GM08714 (cell line): ENCODE results near the gene AHRR.

Experiments
- H3K4me3 ChIP-seq: fragments of 200-500 bp; sonication (Bioruptor generic); 2 replicates; pipeline ENCODE4 v1.5.1; 2014; ENCODE audit warnings: mild to moderate bottlenecking, low read length, inconsistent platforms
- ZNF274 ChIP-seq: IDR thresholded peaks from 2 replicates; pipeline ENCODE4 v1.6.1; 2012; ENCODE audit warnings: mild to moderate bottlenecking, low read depth, low read length

The AHRR gene

GRCh38 chr5:324736-325612 lies 3.5 kb downstream of the AHRR start:
- TF ChIP-seq ZNF274, result no peak
- H3K4me3 ChIP-seq, result no peak overlapping the region

DNA sequence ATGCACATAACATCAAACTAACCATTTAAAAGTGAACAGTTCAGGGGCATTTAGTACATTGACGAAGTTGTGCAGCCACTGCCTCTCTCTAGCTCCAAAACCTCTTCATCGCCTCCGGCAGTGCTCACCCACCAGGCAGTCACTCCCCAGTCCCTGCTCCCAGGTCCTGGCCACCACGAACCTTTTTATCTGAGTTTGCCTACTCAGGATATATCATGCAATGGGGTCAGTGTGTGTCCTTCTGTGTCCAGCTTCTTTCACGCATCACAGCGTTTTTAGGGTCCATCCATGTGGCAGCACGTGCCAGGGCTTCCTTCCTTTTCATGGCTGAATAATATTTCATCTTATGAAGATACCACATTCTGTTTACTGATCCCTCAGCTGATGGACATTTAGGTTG lies 4.6 kb downstream of the AHRR start:
- TF ChIP-seq ZNF274, result no peak
- no peak overlapping the region for H3K4me3 ChIP-seq

GRCh38 chr5:329121-329735 lies 7.7 kb downstream of the AHRR start:
- no peak for TF ChIP-seq ZNF274
- no peak overlapping the region for H3K4me3 ChIP-seq

DNA sequence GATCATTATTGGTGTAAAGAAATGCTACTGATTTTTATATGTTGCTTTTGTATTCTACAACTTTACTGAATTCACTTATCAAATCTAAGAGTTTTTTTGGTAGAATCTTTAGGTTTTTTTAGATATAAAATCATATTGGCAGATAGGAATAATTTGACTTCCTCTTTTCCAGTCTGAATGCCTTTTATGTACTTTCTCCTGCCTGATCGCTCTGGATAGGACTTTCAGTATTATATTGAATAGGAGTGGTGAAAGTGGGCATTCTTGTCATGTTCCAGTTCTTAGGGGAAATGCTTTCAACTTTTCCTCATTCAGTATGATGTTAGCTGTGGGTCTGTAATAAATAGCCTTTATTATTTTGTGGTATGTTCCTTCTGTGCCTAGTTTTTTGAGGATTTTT lies 8.3 kb downstream of the AHRR start:
- TF ChIP-seq ZNF274, result no peak
- H3K4me3 ChIP-seq, result no peak overlapping the region

DNA sequence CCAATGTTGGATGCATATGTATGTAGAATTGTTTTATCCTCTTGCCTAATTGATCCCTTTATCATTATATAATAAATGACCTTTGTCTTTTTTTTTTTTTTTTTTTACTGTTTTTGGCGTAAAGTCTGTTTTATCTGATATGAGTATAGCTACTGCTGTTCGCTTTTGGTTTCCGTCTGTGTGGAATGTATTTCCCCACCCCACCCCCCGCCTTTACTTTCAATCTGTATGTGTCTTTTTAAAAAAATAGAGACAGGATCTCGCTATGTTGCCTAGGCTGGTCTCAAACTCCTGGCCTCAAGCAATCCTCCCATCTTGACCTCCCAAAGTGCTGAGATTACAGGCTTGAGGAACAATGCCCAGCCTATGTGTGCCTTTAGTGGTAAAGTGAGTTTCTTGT lies 11.3 kb downstream of the AHRR start:
- H3K4me3 ChIP-seq, result peak overlapping the region; percentile 41; the same call in 1 of the 2 replicates
- no peak for TF ChIP-seq ZNF274

DNA sequence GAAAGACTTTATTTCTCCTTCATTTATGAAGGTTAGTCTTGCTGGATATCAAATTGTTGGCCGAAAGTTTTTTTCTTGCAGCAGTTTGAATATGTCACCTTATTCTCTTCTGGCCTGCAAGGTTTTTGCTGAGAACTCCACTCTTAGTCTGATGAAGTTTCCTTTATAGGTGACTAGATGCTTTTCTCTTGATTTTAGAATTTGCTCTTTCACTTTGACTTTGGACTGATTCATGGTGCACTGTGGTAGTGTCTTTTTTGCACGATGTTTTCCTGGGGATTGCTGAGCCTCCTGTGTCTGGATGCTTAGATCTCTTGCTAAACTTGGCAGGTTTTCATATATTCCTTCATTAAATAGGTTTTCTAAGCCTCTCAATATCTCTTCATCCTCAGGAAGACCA lies 12.4 kb downstream of the AHRR start:
- TF ChIP-seq ZNF274, result no peak
- peak overlapping the region; percentile 15 for H3K4me3 ChIP-seq

- no peak overlapping the region for H3K4me3 ChIP-seq
- TF ChIP-seq ZNF274, result no peak
Measured at GRCh38 chr5:334903-335739, 13.6 kb downstream of the AHRR start.

DNA sequence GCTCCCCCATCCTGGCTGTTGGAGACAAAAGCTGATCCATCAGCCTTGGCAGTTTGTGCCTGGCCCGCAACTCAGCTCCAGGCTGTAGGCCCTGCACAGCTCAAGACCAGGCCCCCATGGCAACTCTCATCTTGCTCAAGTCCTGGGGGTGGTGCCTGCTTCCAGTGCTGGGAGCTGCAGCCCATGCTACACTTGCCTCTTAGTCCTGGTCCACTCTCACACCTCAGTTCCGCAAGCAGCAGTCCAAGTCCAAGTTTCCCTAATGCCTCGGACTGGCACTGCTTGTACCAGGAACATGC lies 14.2 kb downstream of the AHRR start:
- no peak overlapping the region for H3K4me3 ChIP-seq
- no peak for TF ChIP-seq ZNF274

DNA sequence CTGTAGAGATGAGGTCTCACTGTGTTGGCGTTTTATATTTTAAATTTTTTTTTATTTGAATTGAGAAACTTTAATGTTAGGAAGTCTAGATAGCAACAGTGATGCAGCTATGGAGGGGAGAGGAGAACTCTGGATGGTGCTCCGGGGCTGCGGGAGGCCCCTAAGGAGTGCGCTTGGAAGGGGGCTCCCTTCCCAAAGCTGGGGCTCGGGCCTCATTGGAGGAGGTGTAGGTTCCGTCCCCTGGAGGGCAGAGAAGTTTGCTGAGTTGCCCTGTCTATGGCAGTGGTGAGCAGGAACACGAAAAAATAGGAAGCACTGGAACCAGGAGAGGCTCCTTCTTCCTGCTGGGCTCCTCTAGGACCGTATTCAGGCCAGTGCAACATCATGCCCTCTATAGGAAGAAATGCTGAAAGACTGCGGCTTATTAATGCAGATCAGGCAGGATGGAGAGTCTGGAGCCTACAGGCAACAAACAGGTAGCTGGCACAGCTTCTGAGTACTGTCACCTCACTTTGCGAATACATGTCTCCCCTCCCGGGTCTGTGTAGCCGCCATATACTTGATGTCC lies 16.1 kb downstream of the AHRR start:
- H3K4me3 ChIP-seq, result no peak overlapping the region
- no peak for TF ChIP-seq ZNF274

- no peak for TF ChIP-seq ZNF274
- H3K4me3 ChIP-seq, result no peak overlapping the region; the same call in 1 of the 2 replicates
Measured at GRCh38 chr5:342501-343460, 21.3 kb downstream of the AHRR start.

DNA sequence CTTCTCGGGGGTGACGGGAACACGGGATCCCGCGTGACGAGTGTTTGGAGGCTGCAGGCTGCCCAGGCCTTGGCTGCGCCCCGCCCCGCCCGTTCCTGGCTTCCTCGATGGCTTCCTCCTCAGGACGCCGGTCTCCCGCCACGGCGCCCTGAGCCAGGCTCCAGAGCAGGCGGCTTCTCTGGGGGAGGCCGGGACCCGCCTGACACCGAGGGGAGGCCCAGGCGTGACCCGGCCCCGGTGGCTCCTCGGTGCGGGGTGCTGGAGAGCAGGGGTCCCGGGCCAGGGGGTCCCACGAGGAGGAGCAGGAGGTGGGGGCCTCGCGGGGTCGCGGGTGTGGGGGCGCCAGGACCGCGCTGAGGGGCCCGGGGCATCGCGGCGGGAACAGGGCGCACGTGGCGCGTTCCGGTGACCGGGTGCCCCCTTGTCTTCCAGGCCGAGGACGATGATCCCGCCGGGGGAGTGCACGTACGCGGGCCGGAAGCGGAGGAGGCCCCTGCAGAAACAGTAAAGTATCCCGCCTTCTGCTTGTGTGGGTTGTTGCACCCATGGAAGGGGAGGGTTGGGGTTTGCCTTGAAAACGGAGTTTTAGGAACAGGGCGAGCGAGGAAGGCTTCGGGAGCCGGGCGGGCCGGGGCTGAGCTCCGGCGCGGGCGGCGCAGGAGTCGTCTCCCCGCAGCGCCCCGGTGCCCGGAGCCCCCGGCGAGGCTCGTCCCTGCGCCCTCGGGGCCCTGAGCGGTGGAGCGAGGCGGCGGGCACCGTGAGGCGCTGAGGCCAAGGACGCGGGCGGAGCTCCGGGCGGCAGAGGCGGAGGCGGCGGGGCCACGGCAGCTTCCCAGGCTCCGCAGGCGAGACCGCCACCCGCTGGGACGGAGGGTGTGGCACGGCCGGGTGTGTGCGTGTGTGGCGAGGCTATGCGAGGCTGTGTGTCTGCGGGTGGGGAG lies 22.2 kb downstream of the AHRR start:
- TF ChIP-seq ZNF274, result no peak
- H3K4me3 ChIP-seq, result peak overlapping the region; percentile 68; the same call in 1 of the 2 replicates

GRCh38 chr5:344668-345067 lies 23.2 kb downstream of the AHRR start:
- TF ChIP-seq ZNF274, result no peak
- no peak overlapping the region for H3K4me3 ChIP-seq
